ENCODE measurements around the gene ENOX2. TPM values are rescaled to one million over a fixed set of nuclear protein-coding genes. Genes with fewer than 3 reads are reported as not detected.

The ENOX2 gene
- polyA plus RNA-seq, 3 donors, result 6.8 to 22.1 (median 14.7) TPM

DNA sequence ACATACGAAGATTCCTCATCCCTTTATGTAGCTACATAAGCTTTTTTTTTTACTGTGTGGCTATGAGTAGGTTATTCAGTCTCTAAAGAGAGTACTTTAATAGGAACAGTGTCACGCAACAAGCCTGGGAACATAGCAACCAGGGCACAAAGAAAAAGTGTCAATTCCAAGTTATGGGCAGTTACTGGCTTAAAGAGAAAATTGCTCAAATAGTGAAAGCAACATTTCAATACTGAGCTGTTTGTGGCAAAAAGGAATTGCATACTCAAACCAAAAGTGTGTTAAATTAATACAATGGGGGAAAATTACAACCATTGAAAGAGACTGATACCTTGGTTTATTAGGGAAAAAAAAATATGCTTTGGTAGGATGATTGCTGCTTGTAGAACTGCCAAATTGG is 41.2 kb upstream of the ENOX2 start:
- no peak overlapping the region for H3K4me2 ChIP-seq (replicated peaks; ENCODE audit: extremely low read depth, low read length, poor library complexity, severe bottlenecking)
- no peak for DNase-seq
- H3K9ac ChIP-seq (ENCODE audit: insufficient read depth, low read length, poor library complexity, severe bottlenecking), result no peak overlapping the region
- no peaks in the 10 kb centered on the region for H3K79me2 ChIP-seq (ENCODE audit: insufficient read depth, low read length)
- Mint-ChIP-seq H3K36me3 (no peaks in the 10 kb centered on the region), H3K27ac (no peak overlapping the region), H3K4me3 (no peak overlapping the region), H3K27me3 (ENCODE audit: low read depth in 3 of 3) (peaks cover 0 to 7% (median 5%) of the 10 kb centered on the region in 3 donors), H3K4me1 (no peaks in the 10 kb centered on the region), H3K9me3 (peaks cover 2 to 4% (median 3%) of the 10 kb centered on the region in 7 donors)
- no peaks in the 10 kb centered on the region for H3K9me3 ChIP-seq (replicated peaks in 1 of 2; ENCODE audit: control insufficient read depth in 1 of 2, insufficient read depth in 1 of 2, low read length in 2 of 2)
- intact Hi-C loops (cut with micrococcal nuclease), result no loop called here
- peaks cover 0 to 2% of the 10 kb centered on the region in 2 donors for H3K27me3 ChIP-seq (ENCODE audit: control insufficient read depth in 2 of 2, insufficient read depth in 2 of 2, low read length in 2 of 2)
- H3K27ac ChIP-seq (ENCODE audit: low read depth in 1 of 2, low read length in 2 of 2), result no peak overlapping the region
- H4K20me1 ChIP-seq (ENCODE audit: insufficient read depth, low read length), result no peaks in the 10 kb centered on the region
- TF ChIP-seq, protein P1, sequence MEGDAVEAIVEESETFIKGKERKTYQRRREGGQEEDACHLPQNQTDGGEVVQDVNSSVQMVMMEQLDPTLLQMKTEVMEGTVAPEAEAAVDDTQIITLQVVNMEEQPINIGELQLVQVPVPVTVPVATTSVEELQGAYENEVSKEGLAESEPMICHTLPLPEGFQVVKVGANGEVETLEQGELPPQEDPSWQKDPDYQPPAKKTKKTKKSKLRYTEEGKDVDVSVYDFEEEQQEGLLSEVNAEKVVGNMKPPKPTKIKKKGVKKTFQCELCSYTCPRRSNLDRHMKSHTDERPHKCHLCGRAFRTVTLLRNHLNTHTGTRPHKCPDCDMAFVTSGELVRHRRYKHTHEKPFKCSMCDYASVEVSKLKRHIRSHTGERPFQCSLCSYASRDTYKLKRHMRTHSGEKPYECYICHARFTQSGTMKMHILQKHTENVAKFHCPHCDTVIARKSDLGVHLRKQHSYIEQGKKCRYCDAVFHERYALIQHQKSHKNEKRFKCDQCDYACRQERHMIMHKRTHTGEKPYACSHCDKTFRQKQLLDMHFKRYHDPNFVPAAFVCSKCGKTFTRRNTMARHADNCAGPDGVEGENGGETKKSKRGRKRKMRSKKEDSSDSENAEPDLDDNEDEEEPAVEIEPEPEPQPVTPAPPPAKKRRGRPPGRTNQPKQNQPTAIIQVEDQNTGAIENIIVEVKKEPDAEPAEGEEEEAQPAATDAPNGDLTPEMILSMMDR (IDR thresholded peaks at IDR 0.05), result no peak
- no peaks in the 10 kb centered on the region for H3K36me3 ChIP-seq (replicated peaks in 1 of 2; ENCODE audit: control insufficient read depth in 1 of 2, insufficient read depth in 2 of 2, low read length in 2 of 2)
- H3K4me3 ChIP-seq (replicated peaks in 1 of 3; ENCODE audit: low read depth in 2 of 3, low read length in 3 of 3), result no peak overlapping the region
- WGBS (ENCODE audit: insufficient coverage), result 100% methylated on average over 1 of the region's 2 CpGs
- no peaks in the 10 kb centered on the region for H3K4me1 ChIP-seq (ENCODE audit: control insufficient read depth in 1 of 2, insufficient read depth in 2 of 2, low read length in 2 of 2)
- no peak overlapping the region for H2AFZ ChIP-seq (ENCODE audit: insufficient read depth, low read depth, low read length, poor library complexity, severe bottlenecking)

DNA sequence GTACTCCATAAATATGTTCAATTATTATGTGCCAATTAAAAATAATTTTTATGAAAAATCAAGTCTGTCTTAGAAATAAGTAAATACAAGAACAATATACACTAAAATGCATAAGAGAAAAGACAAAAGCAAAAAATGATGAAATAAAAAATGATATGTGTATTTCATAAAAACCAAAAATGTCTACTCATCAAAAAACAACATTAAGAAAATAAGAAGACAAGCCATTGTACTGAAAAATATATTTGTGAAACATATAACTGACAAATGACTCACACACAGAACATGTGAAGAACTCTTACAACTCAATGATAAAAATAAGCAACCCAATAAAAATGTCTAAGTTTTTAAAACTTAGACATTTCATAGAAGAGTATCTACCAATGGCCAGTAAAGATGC is 34.1 kb upstream of the ENOX2 start:
- H3K36me3 Mint-ChIP-seq, result no peaks in the 10 kb centered on the region
- no peak overlapping the region for H3K4me2 ChIP-seq (replicated peaks; ENCODE audit: extremely low read depth, low read length, poor library complexity, severe bottlenecking)
- H3K27ac ChIP-seq (ENCODE audit: low read depth in 1 of 2, low read length in 2 of 2), result no peak overlapping the region
- no peaks in the 10 kb centered on the region for H4K20me1 ChIP-seq (ENCODE audit: insufficient read depth, low read length)
- DNase-seq, result no peak
- H3K9me3 Mint-ChIP-seq, result no peaks in the 10 kb centered on the region
- H3K27me3 ChIP-seq (ENCODE audit: control insufficient read depth in 2 of 2, insufficient read depth in 2 of 2, low read length in 2 of 2), result peaks cover 0 to 2% of the 10 kb centered on the region in 2 donors
- no peak overlapping the region for H3K4me3 Mint-ChIP-seq
- no peak overlapping the region for H3K9ac ChIP-seq (ENCODE audit: insufficient read depth, low read length, poor library complexity, severe bottlenecking)
- no peaks in the 10 kb centered on the region for H3K9me3 ChIP-seq (replicated peaks in 1 of 2; ENCODE audit: control insufficient read depth in 1 of 2, insufficient read depth in 1 of 2, low read length in 2 of 2)
- H2AFZ ChIP-seq (ENCODE audit: insufficient read depth, low read depth, low read length, poor library complexity, severe bottlenecking), result no peak overlapping the region
- peak overlapping the region in 1 of 7 donors; percentile 22 for H3K27ac Mint-ChIP-seq
- H3K27me3 Mint-ChIP-seq (ENCODE audit: low read depth in 3 of 3), result peaks cover 0 to 5% (median 5%) of the 10 kb centered on the region in 3 donors
- intact Hi-C loops (cut with micrococcal nuclease), result no loop called here
- H3K36me3 ChIP-seq (replicated peaks in 1 of 2; ENCODE audit: control insufficient read depth in 1 of 2, insufficient read depth in 2 of 2, low read length in 2 of 2), result no peaks in the 10 kb centered on the region
- TF ChIP-seq, protein P1 (IDR thresholded peaks at IDR 0.05), result no peak
- H3K4me1 Mint-ChIP-seq, result no peaks in the 10 kb centered on the region
- H3K4me3 ChIP-seq (replicated peaks in 1 of 3; ENCODE audit: low read depth in 2 of 3, low read length in 3 of 3), result no peak overlapping the region
- H3K79me2 ChIP-seq (ENCODE audit: insufficient read depth, low read length), result no peaks in the 10 kb centered on the region
- no peaks in the 10 kb centered on the region for H3K4me1 ChIP-seq (ENCODE audit: control insufficient read depth in 1 of 2, insufficient read depth in 2 of 2, low read length in 2 of 2)

All from CD14-positive monocyte (primary cell).